Central memory CD8-positive, alpha-beta T cell (primary cell): ENCODE measurements around the gene ANKH.
A peak's percentile ranks its signal among the peaks of the same experiment; 100 is the strongest.

ENCODE experiments used
- ATAC-seq: fragments of 150-1000 bp; cut with Tn5 transposase; replicated peaks from 2 replicates; pipeline ENCODE4 v1.10.0; 2022; ENCODE audit warnings: mild to moderate bottlenecking, moderate FRiP score, moderate number of reproducible peaks; ENCODE audit not compliant: poor library complexity, severe bottlenecking; ENCODE audit errors: extremely low read depth
- DNase-seq, 2 donors: peaks; one replicate each; pipeline ENCODE4 v3.0.0; 2021; ENCODE audit warnings: low spot score in 2 of 2
- H3K27ac Mint-ChIP-seq: one replicate; pipeline ENCODE4 v1.8.0; 2022; ENCODE audit warnings: low read depth, mild to moderate bottlenecking, moderate library complexity, mixed read lengths
- H3K27me3 Mint-ChIP-seq: one replicate; pipeline ENCODE4 v1.8.0; 2022; ENCODE audit warnings: mixed read lengths
- H3K36me3 Mint-ChIP-seq: one replicate; pipeline ENCODE4 v1.8.0; 2022; ENCODE audit warnings: mild to moderate bottlenecking, moderate library complexity, mixed read lengths; ENCODE audit not compliant: insufficient read depth
- H3K4me1 Mint-ChIP-seq: one replicate; pipeline ENCODE4 v1.8.0; 2022; ENCODE audit warnings: mixed read lengths
- H3K4me3 Mint-ChIP-seq: one replicate; pipeline ENCODE4 v1.8.0; 2022; ENCODE audit warnings: mild to moderate bottlenecking, moderate library complexity, mixed read lengths
- H3K9me3 Mint-ChIP-seq: one replicate; pipeline ENCODE4 v1.8.0; 2022; ENCODE audit warnings: mixed read lengths

Gene ANKH

GRCh38 chr5:14666357-14666756 is 205.2 kb downstream of the ANKH start:
- H3K9me3 Mint-ChIP-seq, result no peaks in the 10 kb centered on the region
- no peak for DNase-seq
- peak overlapping the region; percentile 96 for H3K4me3 Mint-ChIP-seq
- ATAC-seq, result no peak
- no peaks in the 10 kb centered on the region for H3K27me3 Mint-ChIP-seq
- peaks cover 75% of the 10 kb centered on the region for H3K4me1 Mint-ChIP-seq
- H3K36me3 Mint-ChIP-seq, result peaks cover 31% of the 10 kb centered on the region
- peak overlapping the region; percentile 97 for H3K27ac Mint-ChIP-seq

- Mint-ChIP-seq H3K4me3 (peak overlapping the region; percentile 96), H3K36me3 (peaks cover 28% of the 10 kb centered on the region), H3K27me3 (no peaks in the 10 kb centered on the region), H3K4me1 (peaks cover 73% of the 10 kb centered on the region), H3K9me3 (no peaks in the 10 kb centered on the region), H3K27ac (peak overlapping the region; percentile 97)
- peak; percentile 24 for ATAC-seq
- peak; percentile 35 to 45 for DNase-seq
These were observed 205.6 kb downstream of the ANKH start for GRCh38 chr5:14665949-14666348.

GRCh38 chr5:14665101-14665822 is 206.3 kb downstream of the ANKH start:
- H3K4me1 Mint-ChIP-seq, result peaks cover 72% of the 10 kb centered on the region

GRCh38 chr5:14664270-14665100 is 207.1 kb downstream of the ANKH start, which contains the start of gene OTULIN:
TSS of gene OTULIN (plus strand) at chr5:14664718. CDS start at chr5:14664826, 108 bp downstream.
- no peaks in the 10 kb centered on the region for H3K27me3 Mint-ChIP-seq
- DNase-seq (peak; percentile 73 to 81), ATAC-seq (peak; percentile 72)
- H3K27ac Mint-ChIP-seq, result peak within 1 kb of the TSS; percentile 97
- H3K36me3 Mint-ChIP-seq, result peaks cover 26% of the 10 kb centered on the region
- no peaks in the 10 kb centered on the region for H3K9me3 Mint-ChIP-seq
- H3K4me3 Mint-ChIP-seq, result peak within 1 kb of the TSS; percentile 96
- peaks cover 67% of the 10 kb centered on the region for H3K4me1 Mint-ChIP-seq

More at GRCh38 chr5:14665101-14665822, 206.3 kb downstream of the ANKH start:
- H3K9me3 Mint-ChIP-seq, result no peaks in the 10 kb centered on the region
- DNase-seq, result no peak
- H3K27me3 Mint-ChIP-seq, result no peaks in the 10 kb centered on the region
- peak overlapping the region; percentile 97 for H3K27ac Mint-ChIP-seq
- H3K4me3 Mint-ChIP-seq, result peak overlapping the region; percentile 96
- H3K36me3 Mint-ChIP-seq, result peaks cover 28% of the 10 kb centered on the region
- no peak for ATAC-seq

- Mint-ChIP-seq H3K9me3 (no peaks in the 10 kb centered on the region), H3K27ac (peak overlapping the region; percentile 97), H3K4me3 (peak overlapping the region; percentile 96), H3K36me3 (peaks cover 26% of the 10 kb centered on the region), H3K27me3 (no peaks in the 10 kb centered on the region), H3K4me1 (peaks cover 67% of the 10 kb centered on the region)
- ATAC-seq, result no peak
- no peak for DNase-seq
These were observed 207.8 kb downstream of the ANKH start for GRCh38 chr5:14663734-14664269.

- H3K9me3 Mint-ChIP-seq, result no peaks in the 10 kb centered on the region
- no peaks in the 10 kb centered on the region for H3K27me3 Mint-ChIP-seq
- peaks cover 18% of the 10 kb centered on the region for H3K36me3 Mint-ChIP-seq
- peak overlapping the region; percentile 96 for H3K4me3 Mint-ChIP-seq
- no peak for DNase-seq
- ATAC-seq, result no peak
- H3K27ac Mint-ChIP-seq, result peak overlapping the region; percentile 97
- peaks cover 58% of the 10 kb centered on the region for H3K4me1 Mint-ChIP-seq
These were observed 208.8 kb downstream of the ANKH start for GRCh38 chr5:14662721-14663260.

- peak overlapping the region; percentile 3 for H3K27ac Mint-ChIP-seq
- no peak overlapping the region for H3K4me3 Mint-ChIP-seq
- peaks cover 41% of the 10 kb centered on the region for H3K4me1 Mint-ChIP-seq
- no peak for DNase-seq
- H3K9me3 Mint-ChIP-seq, result no peaks in the 10 kb centered on the region
- no peak for ATAC-seq
- H3K27me3 Mint-ChIP-seq, result no peaks in the 10 kb centered on the region
- H3K36me3 Mint-ChIP-seq, result peaks cover 12% of the 10 kb centered on the region
These were observed 210.7 kb downstream of the ANKH start for GRCh38 chr5:14660833-14661232.

GRCh38 chr5:14659821-14660607 is 211.6 kb downstream of the ANKH start:
- ATAC-seq (no peak), DNase-seq (no peak)
- Mint-ChIP-seq H3K4me1 (peaks cover 38% of the 10 kb centered on the region), H3K27me3 (no peaks in the 10 kb centered on the region), H3K36me3 (peaks cover 8% of the 10 kb centered on the region), H3K9me3 (no peaks in the 10 kb centered on the region), H3K4me3 (no peak overlapping the region), H3K27ac (no peak overlapping the region)

GRCh38 chr5:14656898-14657297 is 214.7 kb downstream of the ANKH start:
- Mint-ChIP-seq H3K36me3 (peaks cover 1% of the 10 kb centered on the region), H3K9me3 (no peaks in the 10 kb centered on the region), H3K4me3 (no peak overlapping the region), H3K27me3 (no peaks in the 10 kb centered on the region), H3K4me1 (peaks cover 17% of the 10 kb centered on the region), H3K27ac (no peak overlapping the region)
- DNase-seq, result no peak
- ATAC-seq, result no peak

GRCh38 chr5:14655146-14655741 is 216.3 kb downstream of the ANKH start:
- no peak overlapping the region for H3K27ac Mint-ChIP-seq
- peaks cover 1% of the 10 kb centered on the region for H3K36me3 Mint-ChIP-seq

More at GRCh38 chr5:14655146-14655741, 216.3 kb downstream of the ANKH start:
- ATAC-seq (no peak), DNase-seq (no peak)
- no peaks in the 10 kb centered on the region for H3K27me3 Mint-ChIP-seq
- H3K4me1 Mint-ChIP-seq, result peaks cover 5% of the 10 kb centered on the region
- H3K9me3 Mint-ChIP-seq, result no peaks in the 10 kb centered on the region
- H3K4me3 Mint-ChIP-seq, result no peak overlapping the region
